GM12878 (cell line): Measurements from ENCODE around the gene TUB.

Experiments used
- CBX3 ChIP-seq: fragments of 200-600 bp; sonication (generic); IDR thresholded peaks from 2 replicates; pipeline ENCODE4 v1.6.1; 2016; ENCODE audit warnings: low read depth, borderline replicate concordance
- POLR2AphosphoS2 ChIP-seq: IDR thresholded peaks from 2 replicates; pipeline ENCODE4 v1.6.1; 2011; ENCODE audit warnings: low read depth, mild to moderate bottlenecking, low read length, improper control_type of control experiment, moderate library complexity
- TAF1 ChIP-seq: IDR thresholded peaks from 2 replicates; pipeline ENCODE4 v1.6.1; 2011; ENCODE audit warnings: mild to moderate bottlenecking, low read depth, low read length, borderline replicate concordance
- TCF12 ChIP-seq: IDR thresholded peaks from 2 replicates; pipeline ENCODE4 v1.6.1; 2011; ENCODE audit warnings: low read depth, mild to moderate bottlenecking, low read length
- ZNF384 ChIP-seq: IDR thresholded peaks from 2 replicates; pipeline ENCODE4 v1.6.1; 2012; ENCODE audit warnings: low read depth, mild to moderate bottlenecking, low read length, improper control_type of control experiment, borderline replicate concordance

- no peak for TF ChIP-seq TAF1
- TF ChIP-seq CBX3 = no peak
- no peak for TF ChIP-seq TCF12
- no peak for TF ChIP-seq ZNF384
- no peak for TF ChIP-seq POLR2AphosphoS2
These were observed 68.7 kb downstream of the TUB start for GRCh38 chr11:8149726-8150125.
